Testis (tissue), 3 donors: Measurements from ENCODE around the gene MPPE1. TPM values are rescaled to one million over a fixed set of nuclear protein-coding genes. Genes with fewer than 3 reads are reported as not detected.

ENCODE experiments used
- DNase-seq: peaks from one replicate; pipeline ENCODE4 v3.0.0-alpha.2; 2019
- H3K27ac ChIP-seq, 2 donors: fragments of 200-600 bp; sonication (generic); one replicate each; pipeline ENCODE4 v1.5.1; 2019
- H3K27me3 ChIP-seq: fragments of 200-600 bp; sonication (generic); one replicate; pipeline ENCODE4 v1.5.1; 2019
- H3K36me3 ChIP-seq: fragments of 200-600 bp; sonication (generic); one replicate; pipeline ENCODE4 v1.5.1; 2017; ENCODE audit warnings: low read depth; ENCODE audit errors: missing control alignments
- H3K4me1 ChIP-seq: fragments of 200-600 bp; sonication (generic); one replicate; pipeline ENCODE4 v1.5.1; 2019
- H3K4me3 ChIP-seq, 2 donors: fragments of 200-600 bp; sonication (generic); one replicate each; pipeline ENCODE4 v1.5.1; 2017 to 2019
- H3K9me3 ChIP-seq: fragments of 200-600 bp; sonication (generic); one replicate; pipeline ENCODE4 v1.5.1; 2017
- POLR2A ChIP-seq: fragments of 450-650 bp; IDR thresholded peaks from one replicate; pipeline ENCODE4 v1.6.1; 2017; ENCODE audit warnings: antibody characterized with exemption, mild to moderate bottlenecking, moderate library complexity
- WGBS, 2 donors: methylation state at CpG; one replicate each; pipeline ENCODE4 v1.1.5; 2018; 5-methylcytosine and 5-hydroxymethylcytosine counted together
- intact Hi-C: fragments of 100-400 bp; cut with DNase I; formaldehyde crosslinking; loops from one replicate; pipeline ENCODE4 v1.15.1; 2023; ENCODE audit warnings: low total_unique reads
- polyA plus RNA-seq: library from polyadenylated mRNA; stranded (reverse); fragments of 350-450 nt; fragmentation: Illumina TruSeq; extraction: RNeasy Lipid Tissue Mini Kit (QIAGEN cat#74804); gene quantifications from one replicate; pipeline ENCODE4 v1.2.3, GENCODE V29; 2014; ENCODE audit warnings: low read depth, low replicate concordance; ENCODE audit not compliant: insufficient read depth
- total RNA-seq, 2 donors: library from RNA; depleted of rRNA; stranded (reverse); fragments of >200 nt; gene quantifications; one replicate each; pipeline ENCODE4 v1.2.3, GENCODE V29; 2016
- TF ChIP-seq, protein P1 (sequence below), 3 experiments: fragments of 450-650 bp in 2 of 3; fragments of 200-600 bp in 1 of 3; sonication (generic) in 1 of 3; IDR thresholded peaks; one replicate each; pipeline ENCODE4 v1.5.1; 2016 to 2019; ENCODE audit warnings: antibody characterized with exemption in 3 of 3, mild to moderate bottlenecking in 2 of 3, moderate library complexity in 1 of 3

Gene MPPE1
- total and polyA plus RNA-seq, 3 donors from 2014 or later: 28.3 to 37.5 (median 32.8) TPM

GRCh38 chr18:11909591-11910026 is 1.5 kb upstream of the MPPE1 start:
- Histone ChIP-seq H3K36me3 (no peaks in the 10 kb centered on the region), H3K4me1 (peaks cover 10% of the 10 kb centered on the region), H3K9me3 (no peaks in the 10 kb centered on the region), H3K27me3 (no peaks in the 10 kb centered on the region), H3K27ac (peak overlapping the region; percentile 98 to 99), H3K4me3 (no peak overlapping the region)
- WGBS, 2 donors: 15 to 41% methylated on average over 2 of the region's 2 CpGs
- no peak for TF ChIP-seq POLR2A
- TF ChIP-seq, protein P1, sequence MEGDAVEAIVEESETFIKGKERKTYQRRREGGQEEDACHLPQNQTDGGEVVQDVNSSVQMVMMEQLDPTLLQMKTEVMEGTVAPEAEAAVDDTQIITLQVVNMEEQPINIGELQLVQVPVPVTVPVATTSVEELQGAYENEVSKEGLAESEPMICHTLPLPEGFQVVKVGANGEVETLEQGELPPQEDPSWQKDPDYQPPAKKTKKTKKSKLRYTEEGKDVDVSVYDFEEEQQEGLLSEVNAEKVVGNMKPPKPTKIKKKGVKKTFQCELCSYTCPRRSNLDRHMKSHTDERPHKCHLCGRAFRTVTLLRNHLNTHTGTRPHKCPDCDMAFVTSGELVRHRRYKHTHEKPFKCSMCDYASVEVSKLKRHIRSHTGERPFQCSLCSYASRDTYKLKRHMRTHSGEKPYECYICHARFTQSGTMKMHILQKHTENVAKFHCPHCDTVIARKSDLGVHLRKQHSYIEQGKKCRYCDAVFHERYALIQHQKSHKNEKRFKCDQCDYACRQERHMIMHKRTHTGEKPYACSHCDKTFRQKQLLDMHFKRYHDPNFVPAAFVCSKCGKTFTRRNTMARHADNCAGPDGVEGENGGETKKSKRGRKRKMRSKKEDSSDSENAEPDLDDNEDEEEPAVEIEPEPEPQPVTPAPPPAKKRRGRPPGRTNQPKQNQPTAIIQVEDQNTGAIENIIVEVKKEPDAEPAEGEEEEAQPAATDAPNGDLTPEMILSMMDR (IDR thresholded peaks at IDR 0.05): no peak
- no peak for DNase-seq
- intact Hi-C loops: no loop called here

DNA sequence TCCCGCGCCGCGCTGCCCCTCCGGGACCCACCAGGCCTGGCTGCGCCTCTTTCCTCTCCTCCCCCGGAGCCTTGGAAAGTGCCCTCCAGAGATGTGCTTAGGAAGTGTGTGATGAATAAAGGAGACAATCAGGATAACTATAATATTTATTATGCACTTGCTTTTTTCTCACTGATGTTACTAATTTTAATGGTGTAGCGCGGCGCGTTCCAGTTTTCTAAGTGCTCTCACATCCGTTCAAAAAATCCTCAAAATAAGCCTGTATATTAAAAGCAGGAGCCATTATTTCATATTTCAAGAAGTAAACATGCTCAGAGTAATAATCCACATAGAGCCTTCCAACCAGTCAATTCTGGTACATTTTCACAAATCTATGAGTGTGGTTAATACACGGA is 941 bp upstream of the MPPE1 start:
- intact Hi-C loops: no loop called here
- no peak for DNase-seq

DNA sequence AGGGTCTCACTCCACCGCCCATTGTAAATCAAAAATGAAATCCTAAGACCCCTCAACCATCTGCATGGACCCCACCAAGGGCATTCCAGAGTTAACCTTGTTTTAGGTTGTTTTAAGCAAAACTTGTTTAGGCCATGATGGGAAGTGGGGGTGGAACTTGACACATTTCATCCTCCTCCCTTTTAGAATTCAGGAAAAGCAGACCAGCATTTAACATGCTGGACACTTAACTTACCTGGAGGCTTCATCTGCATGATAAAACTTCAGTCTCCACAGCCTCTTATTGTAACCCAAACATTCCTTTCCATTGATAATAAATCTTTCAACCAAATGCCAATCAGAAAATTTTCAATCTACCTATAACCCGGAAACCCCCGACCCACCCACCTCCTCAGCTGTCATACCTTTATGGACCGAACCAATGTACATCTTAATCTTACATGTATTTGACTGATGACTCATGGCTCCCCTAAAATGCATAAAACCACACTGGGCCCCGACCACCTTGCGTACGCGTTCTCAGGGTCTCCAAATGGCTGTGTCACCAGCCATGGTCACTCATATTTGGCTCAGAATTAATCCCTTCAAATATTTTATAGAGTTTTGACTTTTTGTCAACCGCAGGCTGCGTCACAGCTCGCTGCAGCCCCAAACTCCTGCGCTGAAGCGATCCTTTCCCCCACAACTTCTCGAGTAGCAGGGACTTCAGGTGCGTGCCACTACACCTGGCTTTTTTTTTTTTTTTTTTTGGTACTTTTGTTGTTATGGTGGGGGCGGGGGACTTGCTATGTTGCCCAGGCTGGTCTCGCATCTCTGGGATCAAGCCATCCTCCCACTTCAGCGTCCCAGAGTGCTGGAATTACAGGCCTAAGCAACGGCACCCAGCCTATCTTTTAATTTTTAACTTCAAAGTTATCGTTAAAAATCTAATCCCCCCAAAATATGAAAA is 917 bp downstream of the MPPE1 start:
- Histone ChIP-seq H3K27ac (peak overlapping the region in 1 of 2 donors; percentile 98), H3K4me3 (peak overlapping the region; percentile 91 to 99), H3K36me3 (no peaks in the 10 kb centered on the region), H3K9me3 (no peaks in the 10 kb centered on the region), H3K27me3 (no peaks in the 10 kb centered on the region), H3K4me1 (peaks cover 10% of the 10 kb centered on the region)
- 50 to 53% methylated on average over 20 of the region's 20 CpGs for WGBS, 2 donors
- TF ChIP-seq POLR2A: no peak
- TF ChIP-seq, protein P1 (IDR thresholded peaks at IDR 0.05): no peak
- DNase-seq: no peak
- intact Hi-C loops: no loop called here

More for the DNA sequence above, 941 bp upstream of the MPPE1 start:
- Histone ChIP-seq H3K36me3 (no peaks in the 10 kb centered on the region), H3K9me3 (no peaks in the 10 kb centered on the region), H3K27me3 (no peaks in the 10 kb centered on the region), H3K4me3 (peak overlapping the region; percentile 91 to 99), H3K27ac (peak overlapping the region; percentile 98 to 99), H3K4me1 (peaks cover 10% of the 10 kb centered on the region)
- TF ChIP-seq POLR2A: no peak
- TF ChIP-seq, protein P1 (IDR thresholded peaks at IDR 0.05): no peak
- 2 to 3% methylated on average over 13 of the region's 13 CpGs for WGBS, 2 donors

- no peak for DNase-seq
- intact Hi-C loops: no loop called here
- no peaks in the 10 kb centered on the region for H3K9me3 ChIP-seq
- H3K4me1 ChIP-seq: peaks cover 10% of the 10 kb centered on the region
- TF ChIP-seq, protein P1 (IDR thresholded peaks at IDR 0.05): no peak
- no peak for TF ChIP-seq POLR2A
- H3K27ac ChIP-seq: no peak overlapping the region
- no peak overlapping the region for H3K4me3 ChIP-seq
- no peaks in the 10 kb centered on the region for H3K36me3 ChIP-seq
- H3K27me3 ChIP-seq: no peaks in the 10 kb centered on the region
- 80 to 100% methylated on average over 1 of the region's 1 CpG for WGBS, 2 donors
Observed at GRCh38 chr18:11906176-11906575, 1.9 kb downstream of the MPPE1 start.
